ENCODE measurements around the gene OXLD1. TPM values are rescaled to one million over a fixed set of nuclear protein-coding genes. Genes with fewer than 3 reads are reported as not detected.
A peak's percentile ranks its signal among the peaks of the same experiment; 100 is the strongest.

Gene OXLD1
- total RNA-seq, 1 experiment from 2014 or later: 46.7 TPM

GRCh38 chr17:81672954-81673353 is 6.5 kb upstream of the OXLD1 start:
- no peak overlapping the region for H3K27ac ChIP-seq (ENCODE audit: low read length)
- H3K79me2 ChIP-seq (ENCODE audit: low read length): peaks cover 25% of the 10 kb centered on the region
- peaks cover 38% of the 10 kb centered on the region for H3K36me3 ChIP-seq (ENCODE audit: low read depth, low read length)
- ChIA-PET CTCF (no interaction called here), POLR2A (ENCODE audit: unreplicated experiment) (no interaction called here)
- H3K9ac ChIP-seq (ENCODE audit: low read length): no peak overlapping the region
- no peaks in the 10 kb centered on the region for H3F3A ChIP-seq (ENCODE audit: low read length, unreplicated experiment)
- ATAC-seq (no peak), DNase-seq (no peak)
- no peaks in the 10 kb centered on the region for H3K27me3 ChIP-seq (ENCODE audit: low read length)
- H3K4me3 ChIP-seq (ENCODE audit: low read length): no peak overlapping the region
- H2AFZ ChIP-seq (ENCODE audit: low read length): no peak overlapping the region
- H4K20me1 ChIP-seq (ENCODE audit: low read length): no peaks in the 10 kb centered on the region
- peaks cover 7% of the 10 kb centered on the region for H3K4me1 ChIP-seq (ENCODE audit: insufficient read depth, low read length)
- no peaks in the 10 kb centered on the region for H3K9me3 ChIP-seq (ENCODE audit: low read length)
- H3K4me2 ChIP-seq (ENCODE audit: low read length): no peak overlapping the region
- intact Hi-C loops (cut with micrococcal nuclease): no loop called here
- no peaks in the 10 kb centered on the region for H3K9me2 ChIP-seq (replicated peaks; ENCODE audit: low read length)
- TF ChIP-seq, protein P1, sequence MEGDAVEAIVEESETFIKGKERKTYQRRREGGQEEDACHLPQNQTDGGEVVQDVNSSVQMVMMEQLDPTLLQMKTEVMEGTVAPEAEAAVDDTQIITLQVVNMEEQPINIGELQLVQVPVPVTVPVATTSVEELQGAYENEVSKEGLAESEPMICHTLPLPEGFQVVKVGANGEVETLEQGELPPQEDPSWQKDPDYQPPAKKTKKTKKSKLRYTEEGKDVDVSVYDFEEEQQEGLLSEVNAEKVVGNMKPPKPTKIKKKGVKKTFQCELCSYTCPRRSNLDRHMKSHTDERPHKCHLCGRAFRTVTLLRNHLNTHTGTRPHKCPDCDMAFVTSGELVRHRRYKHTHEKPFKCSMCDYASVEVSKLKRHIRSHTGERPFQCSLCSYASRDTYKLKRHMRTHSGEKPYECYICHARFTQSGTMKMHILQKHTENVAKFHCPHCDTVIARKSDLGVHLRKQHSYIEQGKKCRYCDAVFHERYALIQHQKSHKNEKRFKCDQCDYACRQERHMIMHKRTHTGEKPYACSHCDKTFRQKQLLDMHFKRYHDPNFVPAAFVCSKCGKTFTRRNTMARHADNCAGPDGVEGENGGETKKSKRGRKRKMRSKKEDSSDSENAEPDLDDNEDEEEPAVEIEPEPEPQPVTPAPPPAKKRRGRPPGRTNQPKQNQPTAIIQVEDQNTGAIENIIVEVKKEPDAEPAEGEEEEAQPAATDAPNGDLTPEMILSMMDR (conservative IDR thresholded peaks at IDR 0.05; ENCODE audit: low read depth, low read length): no peak
- TF ChIP-seq EZH2 (IDR thresholded peaks at IDR 0.05; ENCODE audit: low read length, unreplicated experiment) (no peak), EZH2phosphoT487 (IDR thresholded peaks at IDR 0.05; ENCODE audit: borderline replicate concordance, low read length) (no peak)
- BruUV-seq (replicated peaks): no TSS peak

DNA sequence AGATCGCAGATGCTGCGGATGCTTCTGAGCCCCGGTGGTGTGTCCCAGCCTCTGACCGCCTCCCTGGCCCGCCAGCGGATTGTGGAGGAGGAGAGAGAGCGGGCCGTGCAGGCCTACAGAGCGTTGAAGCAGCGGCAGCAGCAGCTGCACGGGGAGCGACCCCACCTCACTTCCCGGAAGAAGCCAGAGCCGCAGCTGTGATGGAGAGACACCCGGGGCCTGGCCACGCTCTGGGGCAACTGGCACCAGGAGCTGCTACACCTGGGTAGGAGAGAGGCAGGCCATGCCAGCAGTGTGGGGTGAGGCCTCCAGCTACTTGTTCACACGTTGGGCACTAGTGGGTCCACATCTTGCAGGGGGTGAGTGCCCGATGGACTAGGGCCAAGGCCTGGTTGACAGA is 6.1 kb upstream of the OXLD1 start:
- POLR2A ChIA-PET (ENCODE audit: unreplicated experiment): no interaction called here
- TF ChIP-seq EZH2phosphoT487 (IDR thresholded peaks at IDR 0.05; ENCODE audit: borderline replicate concordance, low read length): no peak
- TF ChIP-seq, protein P1 (conservative IDR thresholded peaks at IDR 0.05; ENCODE audit: low read depth, low read length): no peak
- no peak for TF ChIP-seq EZH2 (IDR thresholded peaks at IDR 0.05; ENCODE audit: low read length, unreplicated experiment)

DNA sequence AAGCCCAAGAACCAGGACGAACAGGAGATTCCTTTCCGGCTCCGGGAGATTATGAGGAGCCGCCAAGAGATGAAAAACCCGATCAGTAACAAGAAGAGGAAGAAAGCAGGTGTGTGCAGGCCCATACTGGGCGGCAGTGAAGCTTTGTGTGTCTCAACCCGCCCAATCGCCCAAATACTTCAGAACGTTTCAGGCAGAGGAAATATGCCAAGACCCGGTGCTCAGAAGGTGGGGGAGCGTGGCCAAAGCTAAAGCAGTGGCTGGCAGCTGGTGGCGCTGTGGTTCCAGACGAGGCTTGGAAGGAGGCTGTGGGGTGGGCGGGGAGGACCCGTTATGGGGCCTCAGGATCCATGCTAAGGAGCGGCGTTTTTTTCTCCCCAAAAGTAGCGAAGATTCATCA is 1.3 kb upstream of the OXLD1 start:
- peak; percentile 13 for ATAC-seq
- Histone ChIP-seq H3K36me3 (ENCODE audit: low read depth, low read length) (peaks cover 32% of the 10 kb centered on the region), H2AFZ (ENCODE audit: low read length) (no peak overlapping the region), H3K27me3 (ENCODE audit: low read length) (no peaks in the 10 kb centered on the region), H3K4me1 (ENCODE audit: insufficient read depth, low read length) (peaks cover 35% of the 10 kb centered on the region), H3K9me2 (replicated peaks; ENCODE audit: low read length) (no peaks in the 10 kb centered on the region), H3K9me3 (ENCODE audit: low read length) (no peaks in the 10 kb centered on the region), H3K79me2 (ENCODE audit: low read length) (peaks cover 56% of the 10 kb centered on the region), H4K20me1 (ENCODE audit: low read length) (no peaks in the 10 kb centered on the region), H3K27ac (ENCODE audit: low read length) (no peak overlapping the region), H3K9ac (ENCODE audit: low read length) (peak overlapping the region; percentile 98), H3F3A (ENCODE audit: low read length, unreplicated experiment) (no peaks in the 10 kb centered on the region), H3K4me3 (ENCODE audit: low read length) (peak overlapping the region; percentile 93), H3K4me2 (ENCODE audit: low read length) (peak overlapping the region; percentile 100)
- TSS peak; percentile 42 for BruUV-seq (replicated peaks)
- intact Hi-C loops (cut with micrococcal nuclease): loop anchor here (2.0 kb wide), 1 partner anchor 31 kb away; the partner anchor contains the start of genes NPLOC4 and TSPAN10
- ChIA-PET POLR2A (ENCODE audit: unreplicated experiment) (interaction anchor here (0.5 to 0.6 kb wide), 2 partner anchors 17 to 166 kb away, joined by 3 to 4 read pairs; no protein-coding TSS in a partner anchor), CTCF (interaction anchor here (0.6 to 1.0 kb wide), 2 partner anchors 31 to 98 kb away, joined by 3 to 7 read pairs; partner anchors contain the start of genes NPLOC4 and TSPAN10)
- TF ChIP-seq EZH2 (IDR thresholded peaks at IDR 0.05; ENCODE audit: low read length, unreplicated experiment) (no peak), EZH2phosphoT487 (IDR thresholded peaks at IDR 0.05; ENCODE audit: borderline replicate concordance, low read length) (no peak)
- TF ChIP-seq, protein P1 (conservative IDR thresholded peaks at IDR 0.05; ENCODE audit: low read depth, low read length): peak; percentile 81
- peak; percentile 50 for DNase-seq

More for the DNA sequence above, 6.1 kb upstream of the OXLD1 start:
- CTCF ChIA-PET: no interaction called here
- Histone ChIP-seq H3K9me3 (ENCODE audit: low read length) (no peaks in the 10 kb centered on the region), H3K9me2 (replicated peaks; ENCODE audit: low read length) (no peaks in the 10 kb centered on the region), H3K27me3 (ENCODE audit: low read length) (no peaks in the 10 kb centered on the region), H2AFZ (ENCODE audit: low read length) (no peak overlapping the region), H3K4me3 (ENCODE audit: low read length) (no peak overlapping the region), H3K79me2 (ENCODE audit: low read length) (peaks cover 30% of the 10 kb centered on the region), H4K20me1 (ENCODE audit: low read length) (no peaks in the 10 kb centered on the region), H3F3A (ENCODE audit: low read length, unreplicated experiment) (no peaks in the 10 kb centered on the region), H3K4me1 (ENCODE audit: insufficient read depth, low read length) (peaks cover 11% of the 10 kb centered on the region), H3K9ac (ENCODE audit: low read length) (no peak overlapping the region), H3K27ac (ENCODE audit: low read length) (no peak overlapping the region), H3K36me3 (ENCODE audit: low read depth, low read length) (peaks cover 38% of the 10 kb centered on the region), H3K4me2 (ENCODE audit: low read length) (no peak overlapping the region)
- intact Hi-C loops (cut with micrococcal nuclease): no loop called here
- no peak for ATAC-seq
- DNase-seq: no peak
- BruUV-seq (replicated peaks): no TSS peak

Data from PC-3 (cell line).